SU-DHL-6 (cell line): ENCODE data around the gene NUDT14.

ENCODE experiments used
- H2AFZ ChIP-seq: fragments of 200-600 bp; sonication (generic); 2 replicates; pipeline ENCODE4 v1.6.1; 2014; ENCODE audit warnings: low read depth, mild to moderate bottlenecking, moderate library complexity, mixed read lengths, antibody characterized with exemption, low read length; ENCODE audit not compliant: severe bottlenecking
- H3F3A ChIP-seq: fragments of 200-600 bp; shearing (Covaris generic); 2 replicates; pipeline ENCODE4 v1.6.0; 2016; ENCODE audit warnings: antibody characterized with exemption, mild to moderate bottlenecking; ENCODE audit not compliant: insufficient read depth
- H3K27ac ChIP-seq: fragments of 200-600 bp; sonication (generic); 2 replicates; pipeline ENCODE4 v1.5.1; 2016; ENCODE audit warnings: low read depth, mild to moderate bottlenecking, low read length, moderate library complexity, mixed read lengths
- H3K27me3 ChIP-seq: fragments of 200-600 bp; sonication (generic), shearing (Covaris generic); 2 replicates; pipeline ENCODE4 v1.6.0; 2014; ENCODE audit warnings: mild to moderate bottlenecking, low read length
- H3K36me3 ChIP-seq: fragments of 200-600 bp; sonication (generic); 2 replicates; pipeline ENCODE4 v1.6.1; 2014; ENCODE audit warnings: mild to moderate bottlenecking, low read length, mixed read lengths
- H3K4me2 ChIP-seq: fragments of 300-600, 200-600 bp; shearing (Covaris generic), sonication (generic); 2 replicates; pipeline ENCODE4 v1.6.0; 2014; ENCODE audit warnings: low read length, low read depth, mild to moderate bottlenecking; ENCODE audit not compliant: poor library complexity, severe bottlenecking
- H3K4me3 ChIP-seq: fragments of 200-600 bp; sonication (generic); 2 replicates; pipeline ENCODE4 v1.5.1; 2014; ENCODE audit warnings: antibody characterized with exemption, low read length, mild to moderate bottlenecking, mixed read lengths; ENCODE audit not compliant: insufficient read depth, poor library complexity, severe bottlenecking
- H3K79me2 ChIP-seq: fragments of 200-600 bp; sonication (generic); 2 replicates; pipeline ENCODE4 v1.6.1; 2014; ENCODE audit warnings: mild to moderate bottlenecking, low read length, moderate library complexity; ENCODE audit not compliant: insufficient read depth
- H3K9ac ChIP-seq: fragments of 200-600 bp; sonication (generic); 2 replicates; pipeline ENCODE4 v1.7.0; 2014; ENCODE audit warnings: mild to moderate bottlenecking, low read length
- H3K9me2 ChIP-seq: fragments of 200-600 bp; sonication (generic); replicated peaks from 2 replicates; pipeline ENCODE4 v1.6.1; 2014; ENCODE audit warnings: low read length; ENCODE audit not compliant: insufficient read depth
- H3K9me3 ChIP-seq: fragments of 200-600 bp; sonication (generic); 2 replicates; pipeline ENCODE4 v1.6.1; 2014; ENCODE audit warnings: low read length, mixed read lengths; ENCODE audit not compliant: insufficient read depth
- H4K20me1 ChIP-seq: fragments of 200-600 bp; sonication (generic); 2 replicates; pipeline ENCODE4 v1.6.1; 2014; ENCODE audit warnings: low read depth, mild to moderate bottlenecking, antibody characterized with exemption, low read length, moderate library complexity, mixed read lengths
- EZH2phosphoT487 ChIP-seq: fragments of 200-600 bp; sonication (generic), shearing (Covaris generic); conservative IDR thresholded peaks from 2 replicates; pipeline ENCODE4 v1.6.1; 2018; ENCODE audit warnings: mild to moderate bottlenecking, antibody characterized with exemption, low read length, moderate library complexity, mixed read lengths
- TF ChIP-seq, protein P1 (sequence below): fragments of 200-600 bp; sonication (generic); IDR thresholded peaks from one replicate; pipeline ENCODE4 v1.5.1; 2017; ENCODE audit warnings: antibody characterized with exemption, mild to moderate bottlenecking, low read length, moderate library complexity; ENCODE audit not compliant: insufficient read depth, poor library complexity, severe bottlenecking

The NUDT14 gene

DNA sequence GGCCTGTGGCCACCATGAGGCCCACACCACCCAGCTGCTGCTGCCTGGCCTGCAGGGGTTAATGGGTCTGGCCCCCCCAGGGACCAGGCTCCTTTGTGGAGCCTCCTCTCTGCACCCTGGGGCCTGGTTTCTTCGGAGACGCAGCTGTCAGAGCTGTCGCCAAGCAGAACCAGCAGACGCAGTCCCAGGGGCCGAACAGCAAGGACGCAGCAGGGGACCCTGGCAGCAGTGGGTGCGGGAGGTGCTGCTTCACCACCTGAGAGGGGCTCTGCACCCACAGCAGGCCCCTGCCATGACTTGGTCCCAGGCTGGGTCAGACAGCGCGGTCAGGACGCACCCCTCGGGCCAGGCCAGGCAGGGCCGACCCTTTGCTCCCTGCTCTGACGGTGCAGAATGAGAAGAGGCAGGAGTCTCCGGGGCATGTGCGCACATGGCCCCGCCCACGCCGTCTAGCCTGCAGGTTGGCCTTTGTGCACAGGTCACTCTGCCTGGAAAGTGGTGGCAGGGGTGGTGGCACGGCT lies 43.0 kb downstream of the NUDT14 start:
- no peak overlapping the region for H3K4me3 ChIP-seq
- H3K9me2 ChIP-seq, result no peaks in the 10 kb centered on the region
- H3K79me2 ChIP-seq, result no peaks in the 10 kb centered on the region
- H3K9ac ChIP-seq, result no peak overlapping the region
- H3K27ac ChIP-seq, result no peak overlapping the region
- H3F3A ChIP-seq, result no peaks in the 10 kb centered on the region
- H2AFZ ChIP-seq, result no peak overlapping the region
- no peaks in the 10 kb centered on the region for H4K20me1 ChIP-seq
- H3K27me3 ChIP-seq, result no peaks in the 10 kb centered on the region
- H3K9me3 ChIP-seq, result peaks cover 9% of the 10 kb centered on the region; the same call in 1 of the 2 replicates
- TF ChIP-seq EZH2phosphoT487, result no peak
- TF ChIP-seq, protein P1, sequence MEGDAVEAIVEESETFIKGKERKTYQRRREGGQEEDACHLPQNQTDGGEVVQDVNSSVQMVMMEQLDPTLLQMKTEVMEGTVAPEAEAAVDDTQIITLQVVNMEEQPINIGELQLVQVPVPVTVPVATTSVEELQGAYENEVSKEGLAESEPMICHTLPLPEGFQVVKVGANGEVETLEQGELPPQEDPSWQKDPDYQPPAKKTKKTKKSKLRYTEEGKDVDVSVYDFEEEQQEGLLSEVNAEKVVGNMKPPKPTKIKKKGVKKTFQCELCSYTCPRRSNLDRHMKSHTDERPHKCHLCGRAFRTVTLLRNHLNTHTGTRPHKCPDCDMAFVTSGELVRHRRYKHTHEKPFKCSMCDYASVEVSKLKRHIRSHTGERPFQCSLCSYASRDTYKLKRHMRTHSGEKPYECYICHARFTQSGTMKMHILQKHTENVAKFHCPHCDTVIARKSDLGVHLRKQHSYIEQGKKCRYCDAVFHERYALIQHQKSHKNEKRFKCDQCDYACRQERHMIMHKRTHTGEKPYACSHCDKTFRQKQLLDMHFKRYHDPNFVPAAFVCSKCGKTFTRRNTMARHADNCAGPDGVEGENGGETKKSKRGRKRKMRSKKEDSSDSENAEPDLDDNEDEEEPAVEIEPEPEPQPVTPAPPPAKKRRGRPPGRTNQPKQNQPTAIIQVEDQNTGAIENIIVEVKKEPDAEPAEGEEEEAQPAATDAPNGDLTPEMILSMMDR, result no peak
- no peak overlapping the region for H3K4me2 ChIP-seq
- no peaks in the 10 kb centered on the region for H3K36me3 ChIP-seq

- no peaks in the 10 kb centered on the region for H3F3A ChIP-seq
- H3K79me2 ChIP-seq, result no peaks in the 10 kb centered on the region
- H3K4me3 ChIP-seq, result no peak overlapping the region
- H4K20me1 ChIP-seq, result no peaks in the 10 kb centered on the region
- no peak overlapping the region for H3K9ac ChIP-seq
- no peaks in the 10 kb centered on the region for H3K27me3 ChIP-seq
- H3K4me2 ChIP-seq, result no peak overlapping the region
- H3K9me3 ChIP-seq, result peaks cover 9% of the 10 kb centered on the region; the same call in 1 of the 2 replicates
- H2AFZ ChIP-seq, result no peak overlapping the region
- no peaks in the 10 kb centered on the region for H3K9me2 ChIP-seq
- no peak for TF ChIP-seq EZH2phosphoT487
- TF ChIP-seq, protein P1, result no peak
- no peak overlapping the region for H3K27ac ChIP-seq
- H3K36me3 ChIP-seq, result no peaks in the 10 kb centered on the region
These were observed 43.6 kb downstream of the NUDT14 start for GRCh38 chr14:105137481-105138020.

DNA sequence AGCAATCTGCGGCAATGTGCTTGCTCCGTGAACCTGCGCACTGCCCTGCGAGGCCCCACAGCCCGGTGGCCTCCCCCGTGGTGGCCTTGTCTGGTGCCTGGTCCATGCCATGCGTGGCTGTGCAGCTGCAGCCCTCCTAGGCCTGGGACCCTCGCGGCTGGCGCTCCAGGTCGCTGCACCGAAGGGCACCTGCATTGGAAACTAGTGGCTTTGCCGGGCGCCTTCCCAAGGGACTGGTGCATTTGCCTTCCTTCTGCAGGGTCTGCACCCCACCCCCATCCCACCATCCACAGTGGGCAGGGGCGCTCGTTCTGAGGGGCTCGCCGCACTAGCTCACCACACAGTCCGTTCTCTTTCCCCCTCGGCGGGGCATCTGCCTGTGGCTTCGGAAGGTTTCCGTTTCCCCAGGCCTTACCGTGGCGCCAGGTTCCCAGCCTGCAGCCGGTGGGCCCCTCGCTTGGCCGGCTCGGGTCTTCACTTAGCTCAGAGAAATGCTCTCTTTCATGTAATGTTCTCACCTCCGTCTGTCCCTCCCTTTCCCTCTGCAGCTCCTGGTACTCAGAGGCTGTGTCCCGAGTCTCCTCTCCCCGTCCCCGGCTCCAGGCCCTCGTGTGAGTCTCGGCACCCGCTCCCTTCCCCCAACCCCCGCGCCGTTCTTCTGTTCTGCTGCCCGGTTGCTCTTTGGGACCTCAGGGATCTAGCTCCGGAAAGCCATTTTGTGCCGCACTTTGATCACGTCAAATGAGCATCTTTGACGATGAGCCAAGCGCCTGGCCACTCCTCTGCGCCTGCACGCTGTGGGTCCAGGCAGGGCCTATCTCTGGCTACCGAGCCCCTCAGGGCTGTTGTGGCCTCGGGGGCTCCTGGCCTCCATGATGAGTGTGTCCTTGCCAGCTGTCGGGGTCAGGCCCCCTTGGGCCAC lies 44.5 kb downstream of the NUDT14 start:
- Histone ChIP-seq H3K36me3 (no peaks in the 10 kb centered on the region), H3K9me3 (peaks cover 9% of the 10 kb centered on the region; the same call in 1 of the 2 replicates), H3K9me2 (no peaks in the 10 kb centered on the region), H3K27ac (no peak overlapping the region), H3K9ac (no peak overlapping the region), H3F3A (no peaks in the 10 kb centered on the region), H4K20me1 (no peaks in the 10 kb centered on the region), H3K79me2 (no peaks in the 10 kb centered on the region), H2AFZ (no peak overlapping the region), H3K4me2 (no peak overlapping the region), H3K27me3 (no peaks in the 10 kb centered on the region), H3K4me3 (no peak overlapping the region)
- TF ChIP-seq, protein P1, result no peak
- TF ChIP-seq EZH2phosphoT487, result no peak
